Measurements from ENCODE around the gene VCL. TPM values are rescaled to one million over a fixed set of nuclear protein-coding genes. Genes with fewer than 3 reads are reported as not detected.
A peak's percentile ranks its signal among the peaks of the same experiment; 100 is the strongest.

The VCL gene
- total and polyA plus RNA-seq, 9 of the 15 experiments (the other 6 are each of a cell fraction or from before 2014, with no cell fraction given), result 29.8 to 186 (median 76.4) TPM

GRCh38 chr10:74025380-74025978 lies 27.6 kb downstream of the VCL start (continued):
- TF ChIP-seq MAFK (IDR thresholded peaks at IDR 0.05; ENCODE audit: low read length), result no peak
- no peak for TF ChIP-seq REST (IDR thresholded peaks at IDR 0.05; ENCODE audit: borderline replicate concordance)
- TF ChIP-seq REST (CRISPR knock-in tag; IDR thresholded peaks at IDR 0.05; ENCODE audit: low read depth), result no peak
- 0 out of 2 replicates have a peak, but pooled peaks have one; percentile 13 for TF ChIP-seq POLR2AphosphoS5 (IDR thresholded peaks at IDR 0.05; ENCODE audit: control insufficient read depth, insufficient read depth, low read depth, low read length)
- TF ChIP-seq GATA2 (CRISPR knock-in tag; IDR thresholded peaks at IDR 0.05), result no peak
- TF ChIP-seq GABPB1 (CRISPR knock-in tag; IDR thresholded peaks at IDR 0.05), result no peak
- TF ChIP-seq POLR3G (IDR thresholded peaks at IDR 0.05; ENCODE audit: extremely low read depth, insufficient read length, insufficient replicate concordance), result no peak
- TF ChIP-seq ASH1L (IDR thresholded peaks at IDR 0.05; ENCODE audit: borderline replicate concordance, low read depth, partially characterized antibody), result no peak
- TF ChIP-seq YBX1 (IDR thresholded peaks at IDR 0.05), result no peak
- TF ChIP-seq SMARCA4 (IDR thresholded peaks at IDR 0.05), result 0 out of 2 replicates have a peak, but pooled peaks have one; percentile 27
- TF ChIP-seq ZBTB12 (CRISPR knock-in tag; IDR thresholded peaks at IDR 0.05), result no peak
- no peak for TF ChIP-seq ETS1 (conservative IDR thresholded peaks at IDR 0.05; ENCODE audit: control insufficient read depth, low read depth, low read length)
- no peak for TF ChIP-seq ZNF696 (CRISPR knock-in tag; conservative IDR thresholded peaks at IDR 0.05)
- TF ChIP-seq MTA3 (IDR thresholded peaks at IDR 0.05; ENCODE audit: borderline replicate concordance), result no peak
- no peak for TF ChIP-seq CBX2 (IDR thresholded peaks at IDR 0.05; ENCODE audit: insufficient read depth, low read length, poor library complexity, severe bottlenecking)
- TF ChIP-seq RCOR1 (IDR thresholded peaks at IDR 0.05; ENCODE audit: borderline replicate concordance in 1 of 2, low read depth in 2 of 2, low read length in 2 of 2), result peak in 1 of 2 experiments; percentile 68; a peak in 1 of 4 replicates
- TF ChIP-seq TARDBP (IDR thresholded peaks at IDR 0.05), result no peak
- 0 out of 2 replicates have a peak, but pooled peaks have one; percentile 21 for TF ChIP-seq NFIC (IDR thresholded peaks at IDR 0.05)
- TF ChIP-seq ZFP36 (IDR thresholded peaks at IDR 0.05; ENCODE audit: low read depth, low read length, partially characterized antibody), result no peak

Data from K562 (cell line).